Occipital lobe (tissue), 2 donors: ENCODE results near the gene HMCN2. TPM values are rescaled to one million over a fixed set of nuclear protein-coding genes. Genes with fewer than 3 reads are reported as not detected.
"Not testable (repeated sequence)": the region's sequence is repeated elsewhere in the genome, so short reads cannot be mapped to it uniquely, and the experiment has no call there.

Experiments
- DNase-seq: peaks from one replicate; lab custom pipeline; 2025; lab: John Stamatoyannopoulos, UW
- total RNA-seq: library from RNA; depleted of rRNA; stranded (reverse); fragments of >200 nt; gene quantifications from one replicate; pipeline ENCODE4 v1.2.3, GENCODE V29; 2014

HMCN2 gene
- total RNA-seq, 1 donor from 2014 or later, result not detected

GRCh38 chr9:130262771-130263170 is 2.8 kb upstream of the HMCN2 start:
- DNase-seq, result no peak

DNA sequence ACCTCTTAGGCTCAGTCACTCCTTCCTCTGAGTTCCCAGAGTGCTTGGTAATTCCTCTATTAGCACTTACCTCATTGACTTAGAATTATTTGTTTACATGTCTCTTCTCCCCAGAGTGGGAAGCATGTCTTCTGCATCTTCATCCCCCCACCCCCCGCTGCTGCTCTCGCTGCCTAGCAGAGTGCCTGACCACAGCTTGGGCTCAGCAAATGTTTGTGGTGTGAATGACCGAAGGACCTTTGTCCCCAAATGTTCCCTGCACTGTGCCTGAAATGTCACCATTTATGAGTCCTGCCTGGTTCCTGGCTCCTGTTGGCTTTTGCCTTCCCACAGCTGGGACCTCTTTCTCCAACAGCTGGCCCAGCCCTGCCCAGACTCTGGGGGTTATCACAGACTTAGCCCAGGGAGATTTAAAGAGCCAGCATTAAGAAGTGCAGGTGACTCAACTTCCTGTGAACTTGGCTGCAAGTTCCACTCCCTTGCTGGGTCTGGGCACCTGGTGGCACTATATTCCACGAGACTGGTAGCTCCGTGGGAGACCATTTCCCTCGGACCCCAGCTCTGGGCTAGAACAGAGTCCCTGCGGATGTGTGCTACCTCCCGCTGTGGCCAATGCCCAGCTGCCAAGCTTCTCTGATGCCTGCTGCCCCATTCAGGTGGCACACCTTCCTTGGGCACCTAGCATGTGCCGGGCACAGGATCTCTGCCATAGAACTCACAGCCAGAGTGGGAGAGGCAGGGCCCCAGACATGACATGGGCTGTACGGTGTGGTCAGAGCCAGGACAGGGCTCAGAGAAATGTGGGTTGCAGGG is 1.8 kb upstream of the HMCN2 start:
- no peak for DNase-seq

DNA sequence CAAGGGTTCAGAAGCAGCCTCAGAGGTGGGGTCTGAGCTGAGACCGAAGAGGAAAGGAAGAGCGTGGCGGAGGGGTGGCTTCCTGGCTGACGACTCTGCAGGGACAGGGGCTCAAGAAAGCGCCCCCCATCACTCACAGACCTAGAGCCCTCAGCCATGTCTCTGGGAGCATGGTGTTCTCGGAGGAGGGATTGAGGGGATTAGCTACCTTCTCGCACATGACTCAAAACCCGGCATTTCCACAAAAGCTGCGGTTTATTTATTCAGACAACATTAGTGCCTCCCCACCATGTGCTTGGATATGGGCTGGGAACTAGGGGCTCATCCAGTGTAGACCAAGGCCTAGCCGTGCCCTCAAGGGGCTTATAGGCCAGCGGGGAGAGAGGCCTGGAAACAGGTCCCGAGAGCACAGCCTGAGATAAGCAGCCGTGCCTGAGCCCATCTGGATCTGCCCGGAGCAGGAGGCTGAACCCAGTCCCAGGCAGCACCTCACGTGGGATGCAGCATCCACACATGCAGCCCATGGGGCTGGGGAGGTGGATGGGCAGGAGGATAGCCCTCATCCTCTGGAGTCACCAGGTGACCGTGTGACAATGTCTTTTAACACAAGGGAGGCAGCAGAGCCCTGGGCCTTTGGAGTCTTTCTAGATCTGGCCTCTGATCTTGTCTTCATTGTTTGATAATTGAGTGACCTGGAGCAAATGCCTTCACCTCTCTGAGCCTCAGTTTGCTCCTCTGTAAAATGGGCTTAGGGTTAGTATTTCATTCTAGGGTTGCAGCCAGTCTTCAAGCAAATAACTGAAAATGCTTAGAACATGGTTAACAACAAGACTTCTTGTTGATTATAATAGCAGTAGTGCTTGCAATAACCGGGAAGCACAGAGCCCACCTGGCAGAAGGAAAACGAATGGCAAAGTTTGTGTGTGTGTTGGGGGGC is 878 bp upstream of the HMCN2 start:
- DNase-seq, result no peak

DNA sequence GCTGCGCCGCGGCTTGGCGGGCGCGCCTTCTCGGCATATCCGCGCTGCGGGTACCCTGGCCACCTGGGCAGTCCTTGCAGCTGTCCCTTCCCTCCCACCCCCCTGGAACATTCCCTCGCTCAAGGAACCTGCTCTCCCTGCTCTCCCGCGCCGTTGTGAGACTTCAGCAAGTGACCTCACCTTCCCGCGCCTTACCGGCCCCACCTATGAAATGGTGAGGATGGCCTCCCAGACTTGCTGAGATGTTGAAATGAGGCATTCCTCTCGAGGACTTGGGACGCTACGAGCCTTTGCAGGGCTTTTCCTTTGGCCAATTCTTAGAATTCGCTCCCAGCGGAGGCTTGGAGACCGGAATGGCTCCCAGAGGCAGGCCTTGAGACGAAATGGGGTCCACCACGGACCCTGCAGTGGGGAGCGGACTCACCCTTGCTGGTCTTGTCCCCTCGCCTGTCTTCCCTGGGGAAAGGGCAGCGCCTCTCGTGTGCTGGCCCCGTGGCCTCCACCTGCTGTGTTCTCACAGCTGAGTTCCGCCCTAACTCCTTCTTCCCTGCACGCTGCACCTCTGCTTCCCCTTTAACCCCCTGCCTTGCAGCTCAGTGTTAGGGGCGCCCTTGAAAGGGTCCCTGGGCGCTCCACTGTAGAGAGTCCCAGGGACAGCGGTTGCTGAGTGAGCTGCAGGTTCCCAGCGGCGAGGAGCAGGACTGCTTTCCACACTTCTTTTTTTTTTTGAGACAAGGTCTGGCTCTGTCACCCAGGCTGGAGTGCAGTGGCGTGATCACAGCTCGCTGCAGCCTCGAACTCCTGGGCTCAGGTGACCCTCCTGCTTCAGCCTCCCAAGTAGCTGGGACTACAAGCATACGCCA is 907 bp downstream of the HMCN2 start:
- DNase-seq, result no peak

- DNase-seq, result no peak
These were observed 2.4 kb downstream of the HMCN2 start for GRCh38 chr9:130267930-130268329.

DNA sequence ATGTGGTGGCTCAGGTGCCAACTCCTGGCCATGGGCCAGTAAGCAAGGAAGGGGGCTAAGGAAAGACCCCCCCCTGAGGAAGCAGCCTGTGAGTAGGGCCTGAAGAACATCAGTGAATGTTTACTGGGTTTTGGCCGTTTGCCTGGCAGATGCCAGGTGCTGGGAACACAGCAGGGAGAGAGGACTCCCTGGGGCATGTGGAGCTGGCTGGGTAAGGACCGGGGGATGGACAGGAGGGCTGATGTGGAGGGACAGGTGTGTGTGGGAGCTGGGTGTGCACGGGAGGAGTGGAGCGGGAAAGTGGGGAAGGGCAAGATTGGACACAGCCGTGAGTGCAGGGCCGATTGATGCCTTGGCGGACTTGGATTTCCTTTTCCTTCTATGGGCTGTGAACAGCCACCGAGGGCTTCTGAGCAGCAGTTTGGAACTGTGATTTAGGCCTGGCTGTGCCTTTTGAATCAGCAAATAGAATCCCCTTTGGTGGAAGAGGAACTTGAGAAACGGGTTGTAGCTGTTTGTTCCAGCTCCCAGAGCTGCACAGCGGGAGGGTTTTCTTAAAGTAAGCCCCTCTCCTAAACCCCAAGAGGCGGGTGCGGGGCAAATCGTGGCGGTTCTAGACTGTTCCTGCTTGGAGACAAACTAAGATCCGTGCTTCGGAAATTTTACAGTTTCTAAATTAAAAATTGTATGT is 3.1 kb downstream of the HMCN2 start:
- no peak for DNase-seq

DNA sequence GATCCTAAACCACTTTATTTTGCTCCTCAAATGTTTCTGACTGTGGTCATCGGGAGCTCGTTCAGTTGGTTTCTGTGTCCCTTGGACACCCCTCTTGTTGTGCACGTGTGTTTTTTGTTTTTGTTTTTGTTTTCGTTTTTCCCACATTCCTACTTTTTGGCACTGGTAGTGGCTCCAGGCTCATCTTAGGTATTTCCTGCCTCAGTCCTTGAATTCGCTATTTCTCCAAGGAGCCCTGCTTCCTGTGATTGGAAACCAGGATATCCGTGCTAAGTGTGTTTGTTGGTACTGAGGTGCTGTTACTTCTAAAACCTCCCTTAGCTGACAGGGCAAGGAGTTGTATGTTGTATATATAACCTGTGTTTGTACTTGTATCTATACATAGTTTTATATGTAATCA is 5.9 kb downstream of the HMCN2 start:
- no peak for DNase-seq

- DNase-seq, result no peak
These were observed 9.6 kb downstream of the HMCN2 start for GRCh38 chr9:130275156-130275555.

- DNase-seq, result no peak
These were observed 10.6 kb downstream of the HMCN2 start for GRCh38 chr9:130276121-130276520.

DNA sequence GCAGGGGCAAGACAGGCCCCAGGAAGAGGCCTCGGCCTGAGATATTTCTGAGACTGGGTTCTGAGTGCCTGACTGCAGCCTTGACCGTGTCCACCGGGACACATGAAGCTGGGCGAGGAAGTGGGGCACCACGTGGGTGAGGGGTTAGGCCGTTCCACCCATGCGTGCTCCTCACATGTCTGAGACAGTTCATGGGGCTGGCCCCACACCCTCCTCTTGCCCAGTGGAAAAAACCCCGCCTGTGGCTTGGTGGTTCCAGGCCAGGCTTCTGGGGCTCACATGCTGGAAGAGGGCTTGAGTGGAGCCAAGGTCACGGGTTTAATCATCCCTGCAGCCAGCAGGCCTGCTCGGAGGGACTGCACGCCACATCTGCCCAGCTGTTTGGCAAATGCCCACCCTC is 11.4 kb downstream of the HMCN2 start:
- DNase-seq, result no peak

DNA sequence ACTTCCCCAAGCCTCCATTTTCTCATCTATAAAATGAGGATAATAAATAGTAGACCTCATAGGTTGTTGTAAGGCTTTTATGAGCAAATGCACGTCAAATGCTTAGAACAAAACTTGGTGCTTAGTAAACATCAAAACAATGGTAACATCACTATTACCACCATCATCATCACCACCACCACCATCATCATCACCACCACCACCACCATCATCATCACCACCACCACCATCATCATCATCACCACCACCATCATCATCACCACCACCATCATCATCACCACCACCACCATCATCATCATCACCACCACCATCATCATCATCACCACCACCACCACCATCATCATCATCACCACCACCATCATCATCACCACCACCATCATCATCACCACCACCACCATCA is 12.0 kb downstream of the HMCN2 start:
- DNase-seq, result not testable (repeated sequence)

GRCh38 chr9:130283539-130284248 is 18.1 kb downstream of the HMCN2 start:
- DNase-seq, result no peak

GRCh38 chr9:130284249-130284625 is 18.7 kb downstream of the HMCN2 start:
- no peak for DNase-seq

DNA sequence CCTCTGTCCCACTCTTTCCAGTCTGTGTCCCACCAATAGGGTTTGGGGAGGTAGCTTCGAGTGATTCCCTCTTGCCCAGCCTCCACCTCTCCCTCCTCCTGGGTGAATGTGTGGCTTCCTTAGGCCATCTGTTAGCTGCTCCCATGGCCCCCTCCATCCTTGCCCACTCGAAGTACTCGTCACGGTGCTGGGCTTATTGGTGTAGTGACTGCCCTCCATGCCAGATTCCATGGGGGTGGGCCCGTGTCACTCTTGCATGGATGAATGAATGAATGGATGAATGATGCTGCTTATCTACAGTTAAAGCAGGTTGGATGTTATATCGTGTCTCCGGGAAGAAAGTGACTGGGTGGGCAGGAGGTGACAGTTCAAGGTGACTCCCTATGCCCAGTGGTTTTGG is 19.1 kb downstream of the HMCN2 start:
- no peak for DNase-seq

GRCh38 chr9:130285271-130285670 is 19.7 kb downstream of the HMCN2 start:
- no peak for DNase-seq

DNA sequence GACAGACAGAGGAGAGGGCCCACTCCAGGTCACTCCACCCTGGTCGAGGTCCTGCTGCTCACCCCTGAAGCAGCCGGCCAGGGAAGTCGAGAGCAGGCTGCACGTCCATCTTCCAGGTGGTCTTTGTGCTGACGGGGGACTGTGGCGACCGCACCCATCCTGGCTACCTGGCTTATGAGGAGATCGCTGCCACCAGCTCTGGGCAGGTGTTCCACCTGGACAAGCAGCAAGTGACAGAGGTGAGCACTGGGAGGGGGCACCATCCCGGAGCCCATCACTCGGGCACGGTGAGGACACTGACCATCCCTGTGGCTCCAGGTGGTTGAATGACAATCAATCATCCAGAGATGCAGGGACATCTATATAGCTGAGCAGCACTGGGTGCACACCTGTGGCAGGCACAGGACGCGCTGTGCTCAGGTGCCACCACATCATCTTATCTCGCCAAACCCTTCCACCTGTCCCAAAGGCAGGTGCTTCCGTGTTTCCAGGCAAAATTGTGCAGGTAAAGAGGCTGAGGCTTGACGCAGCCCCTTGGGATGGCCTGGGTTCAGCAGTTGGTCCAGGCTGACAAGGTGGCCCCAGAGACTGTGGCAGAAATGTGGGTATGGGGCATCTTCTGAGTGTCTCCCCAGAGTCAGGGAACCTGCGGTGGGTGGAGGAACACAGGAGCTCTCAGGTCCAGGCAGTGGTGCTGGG is 20.7 kb downstream of the HMCN2 start:
- no peak for DNase-seq

- DNase-seq, result no peak
These were observed 21.3 kb downstream of the HMCN2 start for GRCh38 chr9:130286781-130287428.

- no peak for DNase-seq
These were observed 22.2 kb downstream of the HMCN2 start for GRCh38 chr9:130287736-130288135.

- no peak for DNase-seq
These were observed 22.8 kb downstream of the HMCN2 start for GRCh38 chr9:130288393-130288792.
